ENCODE measurements around the gene SLC40A1.

Gene SLC40A1

GRCh38 chr2:189527812-189528592, 52.6 kb downstream of the SLC40A1 start:
- 100% methylated on average over 1 of the region's 1 CpG; no CpG with 5 or more reads in 1 of the 2 experiments for WGBS, 2 experiments
- H3K27me3 ChIP-seq (ENCODE audit: control insufficient read depth, insufficient read depth, low read length, poor library complexity, severe bottlenecking) = no peaks in the 10 kb centered on the region
- no peaks in the 10 kb centered on the region for H3K36me3 ChIP-seq (ENCODE audit: control insufficient read depth, insufficient read depth, low read length)
- no peaks in the 10 kb centered on the region for H3K9me3 ChIP-seq (ENCODE audit: control insufficient read depth, low read length)
- no peak overlapping the region for H3K27ac ChIP-seq (ENCODE audit: insufficient read depth, low read depth, low read length, poor library complexity, severe bottlenecking)
- H3K4me1 ChIP-seq (ENCODE audit: control insufficient read depth, insufficient read depth, low read length) = no peaks in the 10 kb centered on the region
- H3K4me3 ChIP-seq (ENCODE audit: insufficient read depth, low read depth, low read length) = no peak overlapping the region

GRCh38 chr2:189527041-189527750, 53.4 kb downstream of the SLC40A1 start:
- Histone ChIP-seq H3K36me3 (ENCODE audit: control insufficient read depth, insufficient read depth, low read length) (no peaks in the 10 kb centered on the region), H3K9me3 (ENCODE audit: control insufficient read depth, low read length) (no peaks in the 10 kb centered on the region), H3K4me1 (ENCODE audit: control insufficient read depth, insufficient read depth, low read length) (no peaks in the 10 kb centered on the region), H3K27me3 (ENCODE audit: control insufficient read depth, insufficient read depth, low read length, poor library complexity, severe bottlenecking) (no peaks in the 10 kb centered on the region), H3K4me3 (ENCODE audit: insufficient read depth, low read depth, low read length) (no peak overlapping the region), H3K27ac (ENCODE audit: insufficient read depth, low read depth, low read length, poor library complexity, severe bottlenecking) (no peak overlapping the region)
- WGBS, 2 experiments = 92 to 98% methylated on average over 12 of the region's 13 CpGs

GRCh38 chr2:189526241-189526640, 54.3 kb downstream of the SLC40A1 start:
- no peaks in the 10 kb centered on the region for H3K27me3 ChIP-seq (ENCODE audit: control insufficient read depth, insufficient read depth, low read length, poor library complexity, severe bottlenecking)
- H3K9me3 ChIP-seq (ENCODE audit: control insufficient read depth, low read length) = no peaks in the 10 kb centered on the region
- H3K36me3 ChIP-seq (ENCODE audit: control insufficient read depth, insufficient read depth, low read length) = no peaks in the 10 kb centered on the region
- WGBS, 2 experiments = 98% methylated on average over 2 of the region's 2 CpGs
- H3K4me3 ChIP-seq (ENCODE audit: insufficient read depth, low read depth, low read length) = no peak overlapping the region
- H3K4me1 ChIP-seq (ENCODE audit: control insufficient read depth, insufficient read depth, low read length) = no peaks in the 10 kb centered on the region
- H3K27ac ChIP-seq (ENCODE audit: insufficient read depth, low read depth, low read length, poor library complexity, severe bottlenecking) = no peak overlapping the region

GRCh38 chr2:189524746-189525145, 55.8 kb downstream of the SLC40A1 start:
- Histone ChIP-seq H3K27me3 (ENCODE audit: control insufficient read depth, insufficient read depth, low read length, poor library complexity, severe bottlenecking) (no peaks in the 10 kb centered on the region), H3K36me3 (ENCODE audit: control insufficient read depth, insufficient read depth, low read length) (no peaks in the 10 kb centered on the region), H3K4me1 (ENCODE audit: control insufficient read depth, insufficient read depth, low read length) (no peaks in the 10 kb centered on the region), H3K4me3 (ENCODE audit: insufficient read depth, low read depth, low read length) (no peak overlapping the region), H3K9me3 (ENCODE audit: control insufficient read depth, low read length) (no peaks in the 10 kb centered on the region), H3K27ac (ENCODE audit: insufficient read depth, low read depth, low read length, poor library complexity, severe bottlenecking) (no peak overlapping the region)
- WGBS, 2 experiments = 90 to 92% methylated on average over 4 of the region's 4 CpGs

GRCh38 chr2:189522435-189523151, 58.0 kb downstream of the SLC40A1 start:
- no peaks in the 10 kb centered on the region for H3K9me3 ChIP-seq (ENCODE audit: control insufficient read depth, low read length)
- 94 to 97% methylated on average over 5 of the region's 5 CpGs for WGBS, 2 experiments
- H3K36me3 ChIP-seq (ENCODE audit: control insufficient read depth, insufficient read depth, low read length) = no peaks in the 10 kb centered on the region
- H3K4me1 ChIP-seq (ENCODE audit: control insufficient read depth, insufficient read depth, low read length) = no peaks in the 10 kb centered on the region
- no peak overlapping the region for H3K4me3 ChIP-seq (ENCODE audit: insufficient read depth, low read depth, low read length)
- H3K27ac ChIP-seq (ENCODE audit: insufficient read depth, low read depth, low read length, poor library complexity, severe bottlenecking) = no peak overlapping the region
- H3K27me3 ChIP-seq (ENCODE audit: control insufficient read depth, insufficient read depth, low read length, poor library complexity, severe bottlenecking) = no peaks in the 10 kb centered on the region

- Histone ChIP-seq H3K27me3 (ENCODE audit: control insufficient read depth, insufficient read depth, low read length, poor library complexity, severe bottlenecking) (no peaks in the 10 kb centered on the region), H3K4me3 (ENCODE audit: insufficient read depth, low read depth, low read length) (no peak overlapping the region), H3K27ac (ENCODE audit: insufficient read depth, low read depth, low read length, poor library complexity, severe bottlenecking) (no peak overlapping the region), H3K4me1 (ENCODE audit: control insufficient read depth, insufficient read depth, low read length) (no peaks in the 10 kb centered on the region), H3K9me3 (ENCODE audit: control insufficient read depth, low read length) (no peaks in the 10 kb centered on the region), H3K36me3 (ENCODE audit: control insufficient read depth, insufficient read depth, low read length) (no peaks in the 10 kb centered on the region)
- WGBS, 2 experiments = 100% methylated on average over 2 of the region's 2 CpGs
Measured at GRCh38 chr2:189521699-189522434, 58.7 kb downstream of the SLC40A1 start.

- Histone ChIP-seq H3K9me3 (ENCODE audit: control insufficient read depth, low read length) (no peaks in the 10 kb centered on the region), H3K27me3 (ENCODE audit: control insufficient read depth, insufficient read depth, low read length, poor library complexity, severe bottlenecking) (no peaks in the 10 kb centered on the region), H3K4me3 (ENCODE audit: insufficient read depth, low read depth, low read length) (no peak overlapping the region), H3K27ac (ENCODE audit: insufficient read depth, low read depth, low read length, poor library complexity, severe bottlenecking) (no peak overlapping the region), H3K4me1 (ENCODE audit: control insufficient read depth, insufficient read depth, low read length) (no peaks in the 10 kb centered on the region), H3K36me3 (ENCODE audit: control insufficient read depth, insufficient read depth, low read length) (no peaks in the 10 kb centered on the region)
- 70 to 82% methylated on average over 6 of the region's 6 CpGs for WGBS, 2 experiments
Measured at GRCh38 chr2:189519631-189520387, 60.8 kb downstream of the SLC40A1 start.

GRCh38 chr2:189517847-189518535, 62.6 kb downstream of the SLC40A1 start:
- Histone ChIP-seq H3K36me3 (ENCODE audit: control insufficient read depth, insufficient read depth, low read length) (no peaks in the 10 kb centered on the region), H3K27ac (ENCODE audit: insufficient read depth, low read depth, low read length, poor library complexity, severe bottlenecking) (no peak overlapping the region), H3K9me3 (ENCODE audit: control insufficient read depth, low read length) (no peaks in the 10 kb centered on the region), H3K4me1 (ENCODE audit: control insufficient read depth, insufficient read depth, low read length) (no peaks in the 10 kb centered on the region), H3K27me3 (ENCODE audit: control insufficient read depth, insufficient read depth, low read length, poor library complexity, severe bottlenecking) (no peaks in the 10 kb centered on the region), H3K4me3 (ENCODE audit: insufficient read depth, low read depth, low read length) (no peak overlapping the region)
- WGBS, 2 experiments = 93 to 94% methylated on average over 5 to 6 of the region's 6 CpGs

GRCh38 chr2:189516546-189516945, 64.0 kb downstream of the SLC40A1 start:
- no peaks in the 10 kb centered on the region for H3K36me3 ChIP-seq (ENCODE audit: control insufficient read depth, insufficient read depth, low read length)
- H3K27ac ChIP-seq (ENCODE audit: insufficient read depth, low read depth, low read length, poor library complexity, severe bottlenecking) = no peak overlapping the region
- H3K4me1 ChIP-seq (ENCODE audit: control insufficient read depth, insufficient read depth, low read length) = no peaks in the 10 kb centered on the region
- no peak overlapping the region for H3K4me3 ChIP-seq (ENCODE audit: insufficient read depth, low read depth, low read length)
- H3K9me3 ChIP-seq (ENCODE audit: control insufficient read depth, low read length) = no peaks in the 10 kb centered on the region
- 94 to 95% methylated on average over 3 of the region's 3 CpGs for WGBS, 2 experiments
- no peaks in the 10 kb centered on the region for H3K27me3 ChIP-seq (ENCODE audit: control insufficient read depth, insufficient read depth, low read length, poor library complexity, severe bottlenecking)

Data from ectodermal cell (in vitro differentiated cells).